ENCODE measurements around the gene MRGPRX1.
"Not testable (repeated sequence)": the region's sequence is repeated elsewhere in the genome, so short reads cannot be mapped to it uniquely, and the experiment has no call there.

DNA sequence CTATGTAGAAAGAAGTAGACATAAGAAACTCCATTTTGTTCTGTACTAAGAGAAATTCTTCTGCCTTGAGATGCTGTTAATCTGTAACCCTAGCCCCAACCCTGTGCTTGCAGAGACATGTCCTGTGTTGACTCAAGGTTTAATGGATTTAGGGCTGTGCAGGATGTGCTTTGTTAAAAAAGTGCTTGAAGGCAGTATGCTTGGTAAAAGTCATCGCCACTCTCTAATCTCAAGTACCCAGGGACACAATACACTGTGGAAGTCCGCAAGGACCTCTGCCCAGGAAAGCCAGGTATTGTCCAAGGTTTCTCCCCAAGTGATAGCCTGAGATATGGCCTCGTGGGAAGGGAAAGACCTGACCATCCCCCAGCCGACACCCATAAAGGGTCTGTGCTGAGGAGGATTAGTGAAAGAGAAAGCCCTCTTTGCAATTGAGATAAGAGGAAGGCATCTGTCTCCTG is 39.0 kb downstream of the MRGPRX1 start:
- not testable (repeated sequence) for TF ChIP-seq CTCF (IDR thresholded peaks at IDR 0.05; ENCODE audit: insufficient read depth, low read length, poor library complexity, severe bottlenecking); EZH2phosphoT487 (conservative IDR thresholded peaks at IDR 0.05; ENCODE audit: low read length)

Data from SU-DHL-6 (cell line).